HepG2 (cell line): ENCODE results near the gene SYVN1. TPM values are rescaled to one million over a fixed set of nuclear protein-coding genes. Genes with fewer than 3 reads are reported as not detected.

Experiments
- ESRRA ChIP-seq: sonication (generic); formaldehyde crosslinking; IDR thresholded peaks from 2 replicates; pipeline ENCODE4 v1.5.1; 2020; ENCODE audit warnings: mild to moderate bottlenecking, low read depth, missing genetic modification reagents
- MAF1 ChIP-seq: sonication (generic); formaldehyde crosslinking; IDR thresholded peaks from 2 replicates; pipeline ENCODE4 v1.5.0; 2020; ENCODE audit warnings: missing genetic modification reagents, borderline replicate concordance
- NR0B2 ChIP-seq: sonication (generic); formaldehyde crosslinking; IDR thresholded peaks from 2 replicates; pipeline ENCODE4 v1.4.0; 2020; ENCODE audit warnings: mild to moderate bottlenecking, missing genetic modification reagents
- PCBP2 ChIP-seq: fragments of 200-400 bp; formaldehyde crosslinking; optimal IDR thresholded peaks from 2 replicates; pipeline ENCODE3; 2018; ENCODE audit warnings: low read length, low read depth; ENCODE audit not compliant: poor library complexity, severe bottlenecking
- REXO4 ChIP-seq: sonication (generic); formaldehyde crosslinking; IDR thresholded peaks from 2 replicates; pipeline ENCODE4 v1.8.0; 2022; ENCODE audit warnings: missing genetic modification reagents, mild to moderate bottlenecking, borderline replicate concordance
- SRY ChIP-seq: sonication (generic); formaldehyde crosslinking; IDR thresholded peaks from 2 replicates; pipeline ENCODE4 v1.8.0; 2022; ENCODE audit warnings: mild to moderate bottlenecking, missing genetic modification reagents
- THAP9 ChIP-seq: sonication (generic); formaldehyde crosslinking; IDR thresholded peaks from 2 replicates; pipeline ENCODE4; 2020; ENCODE audit warnings: missing genetic modification reagents, mild to moderate bottlenecking, borderline replicate concordance
- ZBTB37 ChIP-seq: sonication (generic); formaldehyde crosslinking; IDR thresholded peaks from 2 replicates; pipeline ENCODE4 v1.4.0; 2020; ENCODE audit warnings: mild to moderate bottlenecking, missing genetic modification reagents
- ZBTB44 ChIP-seq: sonication (generic); formaldehyde crosslinking; IDR thresholded peaks from 2 replicates; pipeline ENCODE4 v1.4.0; 2020; ENCODE audit warnings: missing genetic modification reagents
- ZNF232 ChIP-seq: sonication (generic); formaldehyde crosslinking; IDR thresholded peaks from 2 replicates; pipeline ENCODE4 v1.4.0; 2020; ENCODE audit warnings: missing genetic modification reagents, borderline replicate concordance
- ZNF549 ChIP-seq: sonication (generic); formaldehyde crosslinking; IDR thresholded peaks from 2 replicates; pipeline ENCODE4 v1.5.0; 2020; ENCODE audit warnings: missing genetic modification reagents
- ZNF562 ChIP-seq: sonication (generic); formaldehyde crosslinking; IDR thresholded peaks from 2 replicates; pipeline ENCODE4 v1.8.0; 2022; ENCODE audit warnings: missing genetic modification reagents, borderline replicate concordance
- ZNF563 ChIP-seq: sonication (generic); formaldehyde crosslinking; IDR thresholded peaks from 2 replicates; pipeline ENCODE4 v1.8.0; 2022; ENCODE audit warnings: mild to moderate bottlenecking, moderate library complexity, missing genetic modification reagents
- ZNF569 ChIP-seq: sonication (generic); formaldehyde crosslinking; IDR thresholded peaks from 2 replicates; pipeline ENCODE4 v1.5.0; 2020; ENCODE audit warnings: mild to moderate bottlenecking, missing genetic modification reagents, moderate library complexity, borderline replicate concordance
- ZSCAN29 ChIP-seq: sonication (generic); formaldehyde crosslinking; conservative IDR thresholded peaks from 2 replicates; pipeline ENCODE4 v1.4.0; 2020; ENCODE audit warnings: mild to moderate bottlenecking, missing genetic modification reagents
- ZXDC ChIP-seq: sonication (generic); formaldehyde crosslinking; IDR thresholded peaks from 2 replicates; pipeline ENCODE4 v1.5.0; 2020; ENCODE audit warnings: mild to moderate bottlenecking, missing genetic modification reagents
- polyA plus RNA-seq, 8 experiments: library from polyadenylated mRNA; depleted of rRNA in 3 of 8; stranded (reverse) in 7 of 8; unstranded in 1 of 8; fragments of >200 nt; fragmentation: Illumina TruSeq in 4 of 8; extraction: Trizol in 4 of 8; gene quantifications; 2 replicates each; pipeline versions ENCODE4 v1.2.1 to v1.2.3, GENCODE V29; 2011 to 2016; ENCODE audit warnings: low read depth in 4 of 8, missing spikeins in 1 of 8, mixed read lengths in 1 of 8; ENCODE audit not compliant: insufficient read depth in 1 of 8
- total RNA-seq, 5 experiments: library from RNA; depleted of rRNA; stranded (reverse); fragments of >200 nt; fragmentation: Illumina TruSeq; extraction: Trizol; gene quantifications; 2 replicates each; pipeline ENCODE4 v1.2.3, GENCODE V29; 2016; ENCODE audit warnings: low read depth in 1 of 5

The SYVN1 gene
- total and polyA plus RNA-seq, 2 of the 13 experiments (the other 11 are each of a cell fraction or from before 2014, with no cell fraction given), result 10.3 to 22.5 TPM

GRCh38 chr11:65111744-65112545 lies 22.4 kb downstream of the SYVN1 start, which contains the start of gene TM7SF2 (continued):
- TF ChIP-seq THAP9 (CRISPR knock-in tag) (no peak; the same call in 1 of the 2 replicates), ZNF562 (CRISPR knock-in tag) (no peak), ZNF569 (CRISPR knock-in tag) (no peak), PCBP2 (no peak), NR0B2 (CRISPR knock-in tag) (no peak), ZBTB44 (no peak), ZXDC (CRISPR knock-in tag) (no peak), REXO4 (no peak), SRY (CRISPR knock-in tag) (no peak), ESRRA (CRISPR knock-in tag) (no peak), ZNF563 (no peak; the same call in 1 of the 2 replicates), ZSCAN29 (CRISPR knock-in tag) (0 out of 2 replicates have a peak, but pooled peaks have one; percentile 70), MAF1 (no peak; the same call in none of the 2 replicates), ZNF549 (CRISPR knock-in tag) (no peak), ZNF232 (CRISPR knock-in tag) (no peak), ZBTB37 (CRISPR knock-in tag) (no peak)
